GM19438 (cell line): Measurements from ENCODE around the gene KCNC1.

ENCODE experiments used
- ATAC-seq: cut with Tn5 transposase; IDR thresholded peaks from one replicate; pipeline ENCODE4 v1.9.1; 2021; ENCODE audit warnings: low read depth; ENCODE audit not compliant: unreplicated experiment

Gene KCNC1

DNA sequence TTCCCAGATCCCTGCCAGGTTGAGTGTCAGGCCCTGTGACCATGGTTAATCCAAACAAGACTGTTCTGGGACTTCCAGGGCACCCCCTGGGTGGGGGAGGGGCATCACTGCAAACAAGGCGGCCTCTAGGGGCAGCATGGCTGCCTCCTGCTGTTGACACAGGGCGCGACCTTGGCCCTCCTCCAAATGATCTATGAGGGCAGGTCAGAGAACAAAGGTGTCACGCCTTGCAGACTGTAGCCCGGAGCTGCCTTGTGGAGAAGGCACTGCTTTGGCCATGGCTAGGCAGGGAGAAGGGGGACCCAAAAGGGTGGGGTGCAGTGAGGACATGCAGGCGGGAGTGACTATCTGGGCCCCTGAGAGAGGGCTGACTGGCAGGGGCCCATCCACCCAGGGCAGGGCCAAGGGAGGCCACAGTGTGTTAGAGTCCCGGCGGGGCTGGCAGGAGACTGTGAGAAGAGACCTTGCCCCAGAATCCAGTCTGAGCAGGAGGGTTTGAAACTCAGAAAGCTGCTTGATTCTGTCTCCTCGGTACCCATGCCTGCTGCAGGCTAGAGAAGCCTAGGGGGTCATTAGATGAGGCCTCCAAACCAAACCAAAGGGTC lies 35.6 kb downstream of the KCNC1 start:
- ATAC-seq: no peak

DNA sequence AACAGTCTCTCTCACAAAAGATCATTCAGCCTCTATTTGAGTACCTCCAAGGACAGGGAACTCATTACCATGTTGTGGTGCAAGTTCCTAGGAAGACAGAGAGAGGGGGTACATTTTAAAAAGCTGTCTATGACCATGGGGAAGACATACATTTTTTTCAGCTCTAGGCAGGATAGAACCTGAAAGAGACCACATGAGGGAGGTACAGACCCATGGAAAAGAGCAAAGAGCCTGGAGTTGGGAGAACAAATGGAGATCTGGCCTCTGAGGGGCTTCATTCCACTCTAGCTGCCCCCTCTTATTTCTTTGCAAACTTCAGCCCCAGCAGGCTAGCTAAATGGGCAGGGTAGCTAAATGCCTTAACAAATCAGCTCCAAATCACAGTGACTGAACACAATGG lies 36.3 kb downstream of the KCNC1 start:
- no peak for ATAC-seq

DNA sequence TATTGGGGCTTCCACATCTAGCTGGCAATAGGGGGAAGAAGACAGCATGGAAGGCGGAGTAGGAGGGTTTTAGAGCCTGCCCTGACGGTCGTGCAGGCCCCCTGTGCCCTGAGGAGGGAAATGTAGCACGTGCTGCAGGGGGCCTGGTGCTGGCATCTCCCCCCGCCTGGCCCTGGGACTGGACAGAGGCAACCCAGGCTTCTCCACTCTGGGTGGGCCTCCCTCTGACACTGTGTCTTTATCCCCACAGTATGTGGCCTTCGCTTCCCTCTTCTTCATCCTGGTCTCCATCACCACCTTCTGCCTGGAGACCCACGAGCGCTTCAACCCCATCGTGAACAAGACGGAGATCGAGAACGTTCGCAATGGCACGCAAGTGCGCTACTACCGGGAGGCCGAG lies 36.8 kb downstream of the KCNC1 start:
- no peak for ATAC-seq

DNA sequence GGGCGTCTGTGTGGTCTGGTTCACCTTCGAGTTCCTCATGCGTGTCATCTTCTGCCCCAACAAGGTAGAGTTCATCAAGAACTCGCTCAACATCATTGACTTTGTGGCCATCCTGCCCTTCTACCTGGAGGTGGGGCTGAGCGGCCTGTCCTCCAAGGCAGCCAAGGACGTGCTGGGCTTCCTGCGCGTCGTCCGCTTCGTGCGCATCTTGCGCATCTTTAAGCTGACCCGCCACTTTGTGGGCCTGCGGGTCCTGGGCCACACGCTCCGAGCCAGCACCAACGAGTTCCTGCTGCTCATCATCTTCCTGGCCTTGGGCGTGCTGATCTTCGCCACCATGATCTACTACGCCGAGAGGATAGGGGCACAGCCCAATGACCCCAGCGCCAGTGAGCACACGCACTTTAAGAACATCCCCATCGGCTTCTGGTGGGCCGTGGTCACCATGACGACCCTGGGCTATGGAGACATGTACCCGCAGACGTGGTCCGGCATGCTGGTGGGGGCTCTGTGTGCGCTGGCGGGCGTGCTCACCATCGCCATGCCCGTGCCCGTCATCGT lies 37.3 kb downstream of the KCNC1 start:
- no peak for ATAC-seq

DNA sequence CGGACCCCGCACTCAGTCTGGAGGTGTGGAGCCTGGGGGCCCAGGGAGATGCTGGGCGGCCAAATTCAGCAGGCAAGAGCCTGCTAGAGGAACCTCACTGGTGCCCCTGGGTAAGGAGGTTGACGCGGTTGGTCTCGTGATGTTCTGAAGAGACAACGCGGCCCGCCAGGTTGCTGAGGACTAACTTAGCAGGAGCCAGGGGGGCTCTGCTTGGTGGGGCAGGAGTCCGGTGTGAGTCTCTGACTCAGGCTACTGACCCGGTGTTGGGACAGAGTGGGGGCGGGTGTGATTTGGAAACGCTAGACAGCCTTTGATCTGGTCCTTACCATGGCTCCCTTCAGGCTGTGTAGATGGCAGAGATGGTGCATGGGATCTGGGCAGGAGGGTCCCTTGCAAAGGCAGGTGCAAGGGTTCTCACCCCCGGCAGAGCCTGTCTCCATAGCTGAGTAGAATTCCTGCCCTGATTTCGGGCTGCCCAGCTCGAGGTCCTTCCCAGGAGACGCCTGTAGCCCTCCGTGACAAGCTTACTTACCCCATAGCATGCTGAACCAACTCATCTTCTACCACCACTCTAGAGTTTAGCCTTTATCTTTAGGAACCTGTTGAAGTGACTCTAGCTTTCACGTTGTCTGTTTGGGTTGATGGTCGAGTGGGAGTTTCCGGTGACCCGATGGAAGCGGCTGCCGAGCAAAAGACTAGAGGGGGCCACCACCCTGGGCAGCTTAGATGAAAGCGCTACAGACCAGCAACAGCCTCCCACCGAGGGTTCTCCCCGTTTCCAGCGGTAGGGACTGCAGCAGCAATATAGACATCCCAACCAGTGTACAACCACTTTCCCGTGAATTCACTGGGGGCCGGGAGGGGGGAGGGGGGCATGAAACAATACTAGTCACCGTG lies 38.4 kb downstream of the KCNC1 start:
- no peak for ATAC-seq

DNA sequence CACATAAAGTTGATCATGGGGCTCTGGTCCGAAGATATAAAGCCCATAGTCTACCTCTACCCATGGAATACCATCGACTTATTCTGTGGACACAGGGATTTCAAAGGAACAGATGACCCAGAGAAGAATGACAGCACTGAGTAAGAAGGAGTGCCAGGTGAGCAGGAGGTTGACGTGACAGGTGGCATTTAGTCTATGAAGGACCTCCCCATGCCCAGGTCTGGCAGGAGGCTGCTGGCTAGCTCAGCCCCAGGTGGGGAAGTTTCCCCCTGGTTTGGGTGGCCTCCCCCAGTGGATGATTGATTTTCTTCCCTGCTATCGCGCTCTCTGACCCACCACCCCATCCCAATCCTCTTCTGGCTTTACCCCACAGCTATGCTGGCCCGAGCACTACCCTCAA lies 39.1 kb downstream of the KCNC1 start:
- ATAC-seq: no peak

DNA sequence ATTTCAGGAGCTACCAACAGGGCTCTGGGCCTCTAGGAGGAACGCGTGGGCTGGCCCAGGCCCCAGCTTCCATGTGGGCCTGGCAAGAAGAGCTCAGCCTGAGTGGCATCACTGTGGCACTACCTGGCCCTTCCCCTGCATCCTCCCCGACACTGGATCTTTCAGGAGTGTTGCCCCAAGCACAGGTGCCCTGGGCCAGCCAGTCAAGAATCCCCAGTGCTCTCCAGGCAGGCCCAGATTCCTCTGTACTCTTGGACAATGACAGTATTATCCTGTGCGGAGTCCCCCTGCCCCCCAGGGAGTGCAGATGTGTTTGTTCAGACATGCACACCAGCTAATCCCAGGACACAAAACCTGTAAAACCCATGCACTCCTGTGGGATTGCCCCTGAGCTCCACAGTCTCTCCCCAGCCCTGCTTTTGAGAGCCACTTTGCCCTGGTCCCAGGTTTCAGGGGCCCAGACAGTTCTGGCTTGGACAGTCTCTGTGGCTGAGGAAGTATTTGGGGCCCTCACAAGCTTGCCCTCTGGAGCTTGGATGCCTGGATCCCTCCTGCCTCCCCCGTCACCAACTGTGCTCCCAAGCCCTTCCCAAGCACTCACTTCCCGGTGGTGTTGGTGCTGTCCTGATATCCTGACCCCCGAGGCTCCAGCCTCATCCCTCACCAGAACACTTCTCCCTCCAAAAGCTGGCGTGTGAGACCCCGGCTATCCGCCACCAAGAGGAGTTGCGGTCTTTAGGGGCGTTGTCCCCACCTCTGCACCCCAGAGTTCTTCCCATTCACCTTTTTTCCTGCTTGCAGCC lies 39.9 kb downstream of the KCNC1 start:
- ATAC-seq: no peak

DNA sequence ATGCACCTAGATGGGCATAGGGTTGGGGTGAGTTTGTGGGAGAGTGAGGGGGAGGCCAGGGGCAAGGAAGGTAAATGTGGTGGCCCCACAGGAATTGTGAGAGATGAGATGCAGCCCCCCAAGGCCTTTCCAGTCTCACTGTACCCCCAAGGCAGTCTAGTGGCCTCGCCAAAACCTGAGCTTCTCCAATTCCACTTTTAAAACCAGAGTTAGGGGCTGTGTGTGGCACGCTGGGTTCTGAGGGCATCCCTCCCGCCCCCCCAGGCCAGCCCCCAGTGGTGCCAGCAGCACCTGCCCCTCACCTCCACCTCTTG lies 40.4 kb downstream of the KCNC1 start:
- no peak for ATAC-seq

DNA sequence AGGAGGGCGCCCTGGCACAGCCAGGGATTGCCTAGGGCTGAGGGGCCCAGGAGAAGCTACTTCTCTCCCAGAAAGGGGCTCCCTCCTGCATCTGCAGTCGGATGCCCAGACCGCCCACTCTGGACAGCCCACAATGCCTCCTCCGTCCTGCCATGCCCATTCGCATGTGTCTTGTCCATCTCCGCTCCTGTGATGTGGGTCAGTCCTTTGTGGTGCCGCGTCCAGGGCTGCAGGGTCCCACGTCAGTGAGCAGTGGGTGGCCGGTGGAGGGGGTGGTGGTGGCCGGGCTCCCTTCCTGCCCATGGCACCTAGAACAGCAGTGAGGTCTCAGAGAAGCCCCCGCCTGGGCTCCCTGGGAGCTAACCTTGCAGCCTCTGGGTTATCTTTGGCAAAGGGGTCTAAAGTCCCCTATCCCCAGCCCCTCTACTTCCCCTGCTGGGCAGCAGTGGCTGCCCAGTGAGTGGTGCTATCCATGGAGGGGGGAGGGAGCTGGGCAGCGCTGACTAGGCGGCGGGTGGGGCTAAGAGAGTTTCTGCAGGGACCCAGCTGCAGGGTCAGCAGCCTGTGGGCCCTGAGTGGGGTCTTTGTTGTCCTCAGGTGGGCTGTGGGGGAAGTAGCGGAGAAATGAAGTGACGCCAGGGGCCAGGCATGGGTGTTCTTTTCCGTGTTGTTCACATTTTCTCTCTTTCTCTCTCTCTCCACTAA lies 41.1 kb downstream of the KCNC1 start:
- ATAC-seq: no peak

DNA sequence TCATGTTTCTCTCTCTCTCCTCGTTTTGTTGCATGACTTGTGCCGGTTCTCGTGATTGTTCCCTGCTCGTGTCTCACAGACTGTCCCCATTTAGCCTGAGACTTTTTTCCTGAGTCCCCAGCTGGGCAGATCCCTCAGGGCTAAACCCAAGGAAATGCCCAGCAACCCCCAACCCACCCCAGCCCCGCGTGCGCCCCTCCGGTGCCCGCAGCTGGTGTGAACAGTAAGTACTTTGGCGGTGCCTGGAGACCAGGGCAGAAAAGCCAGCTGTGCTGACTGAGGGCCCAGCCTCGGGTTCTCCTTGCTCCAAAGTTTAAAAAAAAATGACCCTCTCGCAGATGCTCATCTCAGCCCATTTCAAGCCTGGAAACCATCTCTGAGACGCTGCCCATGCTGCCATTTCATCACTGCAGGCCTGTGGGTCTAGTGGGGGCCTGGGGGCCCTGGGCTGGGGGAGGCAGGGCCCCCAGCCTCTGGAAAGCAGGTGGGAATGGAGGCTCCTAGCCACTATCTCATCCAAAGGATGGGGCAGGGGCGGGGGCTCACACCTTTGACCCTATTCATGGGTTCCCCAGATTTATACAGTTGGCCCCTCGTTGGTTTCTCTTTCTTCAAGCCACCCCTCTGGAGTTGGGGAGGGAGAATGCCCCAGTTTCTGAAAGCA lies 41.8 kb downstream of the KCNC1 start:
- ATAC-seq: no peak

DNA sequence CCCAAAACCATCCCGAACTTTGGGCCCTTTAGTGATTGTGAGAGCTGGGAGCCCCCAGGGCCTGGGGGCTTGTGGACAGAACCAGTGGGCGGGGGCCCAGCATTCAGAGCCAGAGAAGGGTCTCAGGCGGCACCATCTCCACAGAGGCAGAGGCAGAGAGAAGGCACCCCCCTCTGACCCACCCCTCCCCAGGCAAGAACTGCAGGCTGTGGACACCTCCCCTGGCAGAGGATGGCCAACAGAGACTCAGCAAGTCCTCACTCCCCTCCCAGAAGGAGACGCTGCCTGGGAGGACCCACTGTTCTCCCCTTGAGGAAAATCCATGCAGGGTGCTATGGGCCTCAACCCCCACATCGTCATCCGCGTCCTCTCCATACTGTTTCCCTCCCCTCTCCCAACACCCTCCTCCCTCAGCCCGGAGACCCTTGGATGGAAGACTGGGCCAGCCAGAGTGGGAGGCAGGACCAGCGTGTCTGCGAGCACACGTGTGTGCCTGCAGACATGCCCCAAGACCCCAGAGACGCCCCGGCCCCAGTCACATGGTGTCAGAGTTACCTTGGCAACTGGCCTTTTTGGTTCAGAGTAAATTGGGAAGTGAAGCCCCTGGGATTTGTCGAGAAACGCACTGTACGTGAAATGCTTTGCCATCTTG lies 42.6 kb downstream of the KCNC1 start:
- no peak for ATAC-seq

DNA sequence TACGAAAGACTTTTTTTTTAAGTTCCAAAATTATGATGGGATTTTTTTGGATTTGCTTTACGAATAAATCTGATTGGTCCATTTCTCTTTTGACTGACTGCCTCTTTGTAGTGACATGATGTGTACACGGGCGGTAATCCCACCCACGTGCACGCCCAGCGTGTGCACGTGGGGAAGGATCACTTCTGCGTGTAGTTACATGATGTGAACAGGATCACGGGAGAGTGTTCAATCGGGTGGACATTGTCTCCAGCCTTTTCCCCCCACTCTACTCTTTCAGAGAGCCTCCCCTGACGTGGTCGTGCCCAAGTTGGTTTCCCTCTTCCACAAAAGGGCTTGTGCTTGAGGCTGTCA lies 43.1 kb downstream of the KCNC1 start:
- no peak for ATAC-seq

DNA sequence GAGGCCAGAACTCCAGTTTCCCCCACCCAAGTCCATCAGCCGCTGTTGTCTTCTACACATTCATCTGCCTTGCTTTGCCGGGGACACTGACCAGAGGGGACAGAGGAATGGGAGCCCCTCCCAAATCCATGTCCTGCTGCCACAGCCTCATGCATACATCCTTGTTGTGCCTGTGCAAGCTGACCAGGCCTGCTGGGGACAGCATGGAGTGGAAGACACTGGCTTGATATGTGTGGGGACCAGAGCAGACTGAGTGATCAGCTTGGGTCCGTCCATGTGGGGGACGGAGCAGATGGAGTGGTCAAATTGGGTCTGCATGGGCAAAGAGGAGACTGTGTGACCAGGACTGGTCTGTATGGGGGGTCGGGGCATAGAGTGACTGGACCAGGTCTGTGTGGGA lies 43.8 kb downstream of the KCNC1 start:
- no peak for ATAC-seq

DNA sequence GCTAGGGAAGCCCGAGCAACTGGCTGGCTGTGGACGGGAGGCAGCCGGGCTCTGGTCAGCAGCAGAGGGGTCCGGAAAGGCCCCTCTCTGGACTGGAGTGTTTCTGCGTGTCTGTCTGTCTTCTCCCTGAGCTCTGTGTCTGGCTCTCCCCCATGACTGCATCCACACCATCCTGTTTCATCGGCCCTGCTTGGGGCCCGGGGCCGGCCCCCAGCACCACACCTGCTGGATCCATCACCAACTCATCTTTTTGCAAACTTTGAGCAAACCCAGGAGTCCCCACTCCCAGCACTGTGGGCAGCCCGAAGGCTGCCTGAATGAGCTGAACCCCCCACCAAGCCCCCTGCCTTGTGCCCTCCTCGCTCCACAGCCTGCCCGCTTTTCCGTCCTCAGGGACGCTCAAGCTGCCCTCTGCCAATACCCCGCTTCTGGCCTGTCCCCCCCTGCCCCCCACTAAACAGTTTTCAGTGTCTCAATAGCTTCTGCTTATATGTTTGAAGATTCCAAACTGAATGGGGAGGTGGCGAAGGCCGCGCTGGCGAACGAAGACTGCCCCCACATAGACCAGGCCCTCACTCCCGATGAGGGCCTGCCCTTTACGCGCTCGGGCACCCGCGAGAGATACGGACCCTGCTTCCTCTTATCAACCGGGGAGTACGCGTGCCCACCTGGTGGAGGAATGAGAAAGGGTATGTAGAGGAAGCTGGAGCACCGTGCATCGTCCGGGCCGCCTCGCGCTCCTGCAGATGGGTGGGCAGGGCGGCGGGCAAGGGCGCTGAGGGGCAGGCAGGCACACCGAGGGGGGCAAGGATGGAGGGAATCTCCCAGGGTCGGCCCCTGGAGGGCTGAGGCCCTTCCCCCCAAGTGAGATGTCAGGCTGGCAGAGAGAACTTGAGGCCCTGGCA lies 44.6 kb downstream of the KCNC1 start:
- ATAC-seq: no peak

DNA sequence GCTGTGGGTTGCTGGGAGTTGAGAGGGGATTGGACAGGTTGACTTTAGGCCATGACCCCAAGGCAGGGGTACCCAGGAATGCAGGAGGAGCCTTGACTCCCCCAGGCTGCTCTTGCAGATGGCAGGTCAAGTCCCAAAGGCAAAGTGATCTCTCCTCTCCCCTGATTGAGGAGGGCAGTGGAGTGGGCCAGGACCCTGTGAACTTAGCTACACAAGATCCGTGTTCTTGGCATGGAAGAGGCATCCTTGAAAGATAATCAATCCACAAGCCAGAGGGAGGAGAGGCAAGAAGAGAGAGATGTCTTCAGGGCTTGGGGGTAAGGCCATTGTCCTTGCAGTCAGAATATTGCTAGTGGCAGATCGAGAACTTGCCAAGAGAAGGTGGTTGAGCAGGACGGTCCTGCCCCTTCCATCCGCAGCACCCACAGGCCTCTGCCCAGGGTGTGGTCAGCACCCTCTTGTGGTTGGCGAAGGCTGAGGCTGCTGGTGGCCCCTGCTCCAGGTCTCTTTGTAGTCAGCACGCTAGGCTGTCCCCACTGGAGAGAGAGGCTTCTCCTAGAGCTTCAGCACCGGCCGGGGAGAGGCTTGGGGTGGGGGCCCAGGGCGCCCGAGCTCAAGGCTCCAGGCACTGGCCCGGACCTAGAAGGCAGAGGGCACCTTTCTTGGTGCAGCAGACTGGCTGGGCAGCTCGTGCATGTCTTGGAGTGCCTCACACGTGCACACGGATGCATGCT lies 45.4 kb downstream of the KCNC1 start:
- ATAC-seq: no peak

DNA sequence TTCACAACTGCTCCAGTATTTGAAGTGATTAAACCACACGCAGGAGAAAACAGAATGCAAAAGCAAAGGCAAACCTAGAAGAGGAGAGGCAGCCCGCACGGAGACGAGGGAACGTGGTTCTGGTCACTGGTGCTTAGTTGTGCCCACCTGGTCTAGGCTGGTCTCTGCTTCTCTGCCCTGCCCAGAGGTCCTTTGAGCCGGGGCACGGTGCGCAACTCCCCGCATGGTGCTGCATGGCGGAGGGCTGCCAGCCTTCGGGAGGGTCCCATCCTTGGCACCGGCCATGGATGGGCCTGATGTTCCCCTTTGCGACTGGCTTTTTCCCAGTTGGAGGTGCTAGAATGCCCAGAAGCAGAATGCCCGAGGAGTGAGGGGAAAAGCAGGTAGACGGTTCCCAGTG lies 46.1 kb downstream of the KCNC1 start:
- ATAC-seq: no peak

DNA sequence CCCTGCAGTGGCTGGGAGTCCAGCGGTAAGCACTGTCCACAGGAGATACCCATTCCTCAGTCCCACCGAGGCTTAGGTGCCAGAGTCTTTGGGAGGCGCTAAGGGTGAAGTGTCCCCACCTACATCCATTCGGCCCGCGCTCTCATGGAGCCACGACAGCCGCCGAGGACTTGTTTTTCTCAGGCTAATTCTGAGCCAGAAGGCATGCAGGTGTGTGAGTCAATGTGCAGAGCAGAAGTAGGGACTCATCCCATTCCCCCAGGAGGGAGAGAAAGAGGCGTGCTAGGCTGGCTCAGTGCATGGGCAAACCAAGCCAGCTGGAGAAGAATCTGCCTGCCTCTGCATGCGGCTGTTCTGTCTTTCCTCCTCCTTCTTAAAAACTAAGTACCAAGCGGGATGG lies 46.6 kb downstream of the KCNC1 start:
- ATAC-seq: no peak

DNA sequence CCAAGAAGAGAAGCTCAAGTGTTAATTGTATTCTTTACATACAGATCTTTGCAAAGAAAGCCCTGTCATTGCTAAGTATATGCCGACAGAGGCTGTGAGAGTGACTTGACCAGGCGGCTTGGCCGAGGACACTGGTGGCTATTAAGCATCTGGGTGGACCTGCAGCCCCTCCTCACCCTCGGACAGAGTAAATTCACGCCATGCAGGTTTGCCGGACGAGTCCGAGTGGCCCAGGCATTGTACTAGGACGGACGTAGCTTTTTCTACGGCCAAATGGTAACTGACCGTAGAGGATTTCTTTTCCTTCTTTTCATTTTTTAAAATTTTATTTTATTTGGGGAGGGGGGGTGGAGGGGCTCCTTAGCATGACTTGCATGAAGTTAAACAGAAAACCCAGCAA lies 47.0 kb downstream of the KCNC1 start:
- no peak for ATAC-seq
